ENCODE data around the gene EBLN1. TPM values are rescaled to one million over a fixed set of nuclear protein-coding genes. Genes with fewer than 3 reads are reported as not detected.

EBLN1 gene
- polyA plus RNA-seq, 3 donors = not detected

Other genes starting within 250 kb of the EBLN1 start
- 10 to 100 TPM; 22.8 to 37.4 (median 23.1) TPM for gene DNAJC1, start 214.3 kb downstream of the EBLN1 start, polyA plus RNA-seq
- 10 to 100 TPM; 30.2 to 65.8 (median 48.4) TPM for gene COMMD3, start 98.4 kb upstream of the EBLN1 start, polyA plus RNA-seq
- gene BMI1, start 103.1 kb upstream of the EBLN1 start, polyA plus RNA-seq = 10 to 100 TPM; 15.5 to 35.5 (median 25.0) TPM
- under 1 TPM in 1 of 3 donors, not detected in 2; 0.06 TPM for gene SPAG6, start 127.5 kb upstream of the EBLN1 start, polyA plus RNA-seq